GM12878 (cell line): ENCODE measurements around the gene SLC35F3.

ENCODE experiments used
- SREBF1 ChIP-seq: IDR thresholded peaks from 2 replicates; pipeline ENCODE4 v1.6.1; 2012; ENCODE audit warnings: mild to moderate bottlenecking, low read length
- TF ChIP-seq, protein P1 (sequence below), 3 experiments: IDR thresholded peaks in 2 of 3; conservative IDR thresholded peaks in 1 of 3; 2 replicates each; pipeline ENCODE4 v1.5.1; 2011; ENCODE audit warnings: low read depth in 3 of 3, low read length in 3 of 3, mild to moderate bottlenecking in 3 of 3, control low read depth in 2 of 3, moderate library complexity in 2 of 3, inconsistent platforms in 1 of 3, mixed read lengths in 1 of 3; ENCODE audit not compliant: control insufficient read depth in 2 of 3, insufficient read depth in 1 of 3; ENCODE audit errors: extremely low read depth in 1 of 3

DNA sequence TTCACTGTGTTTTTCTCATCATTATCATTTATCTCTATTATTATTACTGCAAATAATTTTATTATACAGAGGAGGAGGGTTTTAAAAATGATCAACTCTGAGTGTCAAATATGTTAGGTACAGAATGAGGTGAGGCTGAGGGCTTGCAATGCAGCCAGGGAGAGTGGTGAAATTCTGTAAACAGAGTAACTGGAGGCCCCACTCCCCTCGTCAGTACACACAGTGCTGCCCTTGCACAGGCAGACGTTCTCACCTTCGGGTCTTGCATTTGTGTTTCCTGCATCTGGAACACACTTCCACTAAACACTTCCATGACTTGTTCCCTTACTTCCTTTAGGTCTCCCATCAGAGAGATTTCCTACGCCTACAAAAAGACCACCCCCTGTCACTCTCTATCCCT lies 444.5 kb downstream of the SLC35F3 start:
- TF ChIP-seq, protein P1, sequence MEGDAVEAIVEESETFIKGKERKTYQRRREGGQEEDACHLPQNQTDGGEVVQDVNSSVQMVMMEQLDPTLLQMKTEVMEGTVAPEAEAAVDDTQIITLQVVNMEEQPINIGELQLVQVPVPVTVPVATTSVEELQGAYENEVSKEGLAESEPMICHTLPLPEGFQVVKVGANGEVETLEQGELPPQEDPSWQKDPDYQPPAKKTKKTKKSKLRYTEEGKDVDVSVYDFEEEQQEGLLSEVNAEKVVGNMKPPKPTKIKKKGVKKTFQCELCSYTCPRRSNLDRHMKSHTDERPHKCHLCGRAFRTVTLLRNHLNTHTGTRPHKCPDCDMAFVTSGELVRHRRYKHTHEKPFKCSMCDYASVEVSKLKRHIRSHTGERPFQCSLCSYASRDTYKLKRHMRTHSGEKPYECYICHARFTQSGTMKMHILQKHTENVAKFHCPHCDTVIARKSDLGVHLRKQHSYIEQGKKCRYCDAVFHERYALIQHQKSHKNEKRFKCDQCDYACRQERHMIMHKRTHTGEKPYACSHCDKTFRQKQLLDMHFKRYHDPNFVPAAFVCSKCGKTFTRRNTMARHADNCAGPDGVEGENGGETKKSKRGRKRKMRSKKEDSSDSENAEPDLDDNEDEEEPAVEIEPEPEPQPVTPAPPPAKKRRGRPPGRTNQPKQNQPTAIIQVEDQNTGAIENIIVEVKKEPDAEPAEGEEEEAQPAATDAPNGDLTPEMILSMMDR (IDR thresholded peaks at IDR 0.05 in 2 of 3, conservative IDR thresholded peaks at IDR 0.05 in 1 of 3; ENCODE audit: control insufficient read depth in 2 of 3, extremely low read depth in 1 of 3, insufficient read depth in 1 of 3, low read depth in 3 of 3, low read length in 3 of 3): no peak
- TF ChIP-seq SREBF1: no peak
